GM12874 (cell line): ENCODE results near the gene SLC7A1.

Experiments
- TF ChIP-seq, protein P1 (sequence below): IDR thresholded peaks from 2 replicates; pipeline ENCODE4 v1.5.1; 2011; ENCODE audit warnings: low read depth, mild to moderate bottlenecking, control low read depth, low read length, moderate library complexity; ENCODE audit not compliant: insufficient read depth

The SLC7A1 gene

DNA sequence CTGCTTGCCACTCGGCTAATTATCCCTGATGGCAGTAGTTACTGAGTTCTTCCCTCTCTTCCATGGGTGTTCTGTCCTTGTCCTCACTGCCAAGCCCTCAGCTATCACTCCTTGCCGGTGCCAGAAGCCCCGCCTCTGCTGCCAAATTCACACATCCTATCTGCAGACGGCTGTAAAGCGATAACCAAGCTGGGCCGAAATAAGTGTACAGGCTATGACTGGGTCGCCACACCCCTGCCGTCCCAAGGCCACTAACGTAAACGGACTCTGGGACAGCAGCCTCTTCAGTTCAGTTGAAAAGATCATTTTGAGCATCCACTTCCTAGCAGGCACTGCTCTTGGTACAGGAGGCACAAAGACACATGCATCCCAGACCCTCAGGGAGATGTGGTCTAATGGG is 13.3 kb downstream of the SLC7A1 start:
- TF ChIP-seq, protein P1, sequence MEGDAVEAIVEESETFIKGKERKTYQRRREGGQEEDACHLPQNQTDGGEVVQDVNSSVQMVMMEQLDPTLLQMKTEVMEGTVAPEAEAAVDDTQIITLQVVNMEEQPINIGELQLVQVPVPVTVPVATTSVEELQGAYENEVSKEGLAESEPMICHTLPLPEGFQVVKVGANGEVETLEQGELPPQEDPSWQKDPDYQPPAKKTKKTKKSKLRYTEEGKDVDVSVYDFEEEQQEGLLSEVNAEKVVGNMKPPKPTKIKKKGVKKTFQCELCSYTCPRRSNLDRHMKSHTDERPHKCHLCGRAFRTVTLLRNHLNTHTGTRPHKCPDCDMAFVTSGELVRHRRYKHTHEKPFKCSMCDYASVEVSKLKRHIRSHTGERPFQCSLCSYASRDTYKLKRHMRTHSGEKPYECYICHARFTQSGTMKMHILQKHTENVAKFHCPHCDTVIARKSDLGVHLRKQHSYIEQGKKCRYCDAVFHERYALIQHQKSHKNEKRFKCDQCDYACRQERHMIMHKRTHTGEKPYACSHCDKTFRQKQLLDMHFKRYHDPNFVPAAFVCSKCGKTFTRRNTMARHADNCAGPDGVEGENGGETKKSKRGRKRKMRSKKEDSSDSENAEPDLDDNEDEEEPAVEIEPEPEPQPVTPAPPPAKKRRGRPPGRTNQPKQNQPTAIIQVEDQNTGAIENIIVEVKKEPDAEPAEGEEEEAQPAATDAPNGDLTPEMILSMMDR, result no peak

DNA sequence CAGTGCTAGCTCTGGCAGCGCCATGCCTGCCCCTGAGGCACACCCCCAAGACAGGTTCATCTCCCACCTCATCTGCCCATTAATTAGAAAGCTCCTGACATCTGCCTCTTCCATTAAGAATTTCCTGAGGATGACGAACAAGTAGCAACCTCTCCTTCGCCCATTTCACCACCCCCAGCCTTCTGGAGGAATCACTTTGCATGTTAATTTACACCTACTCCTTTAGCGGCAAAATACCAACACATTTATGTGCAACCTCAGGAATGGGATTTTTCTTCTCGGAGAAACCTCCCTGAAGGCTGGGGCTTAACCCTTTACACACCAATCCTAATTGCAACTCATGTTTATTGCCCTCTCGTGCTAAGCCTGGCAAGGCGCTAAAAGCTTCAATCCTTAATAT is 13.8 kb downstream of the SLC7A1 start:
- TF ChIP-seq, protein P1, result no peak

DNA sequence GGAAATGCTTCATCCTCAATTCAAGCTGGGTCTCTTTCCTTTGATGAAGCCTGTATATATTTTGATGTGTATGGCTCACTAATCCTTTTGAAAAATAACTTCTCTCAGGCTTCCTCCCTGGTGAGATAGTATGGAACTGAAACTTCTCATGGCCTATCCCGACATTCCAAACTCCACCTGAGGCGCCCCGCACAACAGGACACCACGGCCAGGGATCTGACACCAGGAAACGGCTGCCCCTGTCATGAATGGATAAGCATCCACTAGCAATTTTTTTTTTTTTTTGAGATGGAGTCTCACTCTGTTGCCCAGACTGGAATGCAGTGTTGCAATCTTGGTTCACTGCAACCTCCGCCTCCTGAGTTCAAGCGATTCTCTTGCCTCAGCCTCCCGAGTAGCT is 16.4 kb downstream of the SLC7A1 start:
- TF ChIP-seq, protein P1, result no peak

DNA sequence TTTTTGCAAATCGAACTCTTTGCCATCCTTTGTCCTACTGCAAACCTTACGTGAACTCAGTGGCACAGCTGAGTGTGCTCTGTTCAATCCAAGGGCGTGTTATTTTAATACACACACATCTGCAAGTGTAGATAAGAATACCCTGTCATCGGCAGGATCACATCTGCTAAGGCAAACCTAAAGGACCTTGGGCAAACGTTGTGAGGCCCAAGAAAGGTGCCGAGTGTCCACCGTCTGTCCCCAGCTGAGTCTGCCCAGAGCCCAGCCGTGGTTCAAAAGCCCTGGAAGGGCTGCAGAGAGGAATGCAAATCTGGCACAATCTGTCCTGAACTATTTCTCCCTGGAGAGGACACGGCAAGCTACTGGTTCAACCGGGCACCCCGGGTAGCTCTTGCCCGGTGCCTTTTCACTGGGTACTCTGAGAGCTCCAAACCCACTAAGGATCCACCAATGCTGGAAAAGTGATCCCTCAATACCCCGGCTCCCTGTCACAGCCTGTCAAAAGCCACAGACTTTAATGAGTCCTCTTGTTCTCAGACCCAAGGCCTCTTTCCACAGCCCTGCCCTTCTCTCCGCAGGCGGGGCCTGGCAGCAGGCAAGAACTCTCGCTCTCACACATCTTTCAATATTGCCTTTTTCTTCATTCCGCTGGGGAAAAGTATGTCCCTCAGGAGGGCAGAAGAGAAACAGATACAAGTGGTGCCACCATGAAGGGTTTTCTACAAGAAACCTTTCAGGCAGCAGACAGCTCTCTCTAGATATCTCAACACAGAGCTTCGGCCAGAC is 17.0 kb downstream of the SLC7A1 start:
- TF ChIP-seq, protein P1, result no peak

DNA sequence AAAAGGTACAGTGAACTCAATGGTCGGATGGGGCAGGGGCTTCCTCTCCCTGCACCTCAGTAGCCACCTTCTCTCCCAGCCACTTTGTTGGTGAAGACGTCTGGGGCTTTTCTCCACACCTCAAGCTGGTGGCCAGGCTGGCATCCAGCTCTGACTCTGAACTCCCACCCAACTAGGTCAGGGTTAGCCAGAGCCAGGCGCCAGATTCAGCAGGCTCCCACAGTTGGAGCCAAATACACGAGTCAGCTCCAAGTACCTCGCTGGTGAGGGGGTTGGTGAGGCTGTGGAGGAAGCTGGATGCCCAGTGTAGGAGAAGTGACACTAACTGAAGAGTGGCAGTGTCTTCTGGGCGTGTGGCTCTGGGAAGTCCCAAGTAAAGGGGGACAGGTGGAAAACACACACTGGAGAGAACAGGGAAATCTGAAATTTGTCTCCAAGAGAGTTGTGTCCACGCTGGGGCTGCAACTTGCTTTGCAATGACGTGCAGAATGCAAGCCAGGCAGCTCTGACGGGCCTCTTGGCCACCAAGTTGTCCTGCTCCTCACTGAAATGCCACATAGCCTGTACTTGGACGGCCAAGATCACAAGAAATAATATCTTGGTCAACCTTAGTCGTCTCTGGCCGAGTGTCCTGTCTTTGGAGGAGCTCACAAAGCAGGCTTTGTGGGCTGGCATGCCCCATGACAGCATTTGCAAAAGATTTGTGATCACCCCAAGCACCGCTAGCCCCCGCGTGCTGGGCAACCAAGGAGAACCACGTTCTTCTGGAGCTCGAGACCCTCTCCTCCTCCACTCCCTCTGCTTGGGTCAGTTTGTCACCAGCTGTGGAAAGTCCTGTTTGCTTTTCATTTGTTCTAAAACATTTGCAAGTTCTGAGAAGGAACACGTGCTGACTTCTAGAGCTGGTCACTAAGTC is 18.1 kb downstream of the SLC7A1 start:
- TF ChIP-seq, protein P1, result no peak

DNA sequence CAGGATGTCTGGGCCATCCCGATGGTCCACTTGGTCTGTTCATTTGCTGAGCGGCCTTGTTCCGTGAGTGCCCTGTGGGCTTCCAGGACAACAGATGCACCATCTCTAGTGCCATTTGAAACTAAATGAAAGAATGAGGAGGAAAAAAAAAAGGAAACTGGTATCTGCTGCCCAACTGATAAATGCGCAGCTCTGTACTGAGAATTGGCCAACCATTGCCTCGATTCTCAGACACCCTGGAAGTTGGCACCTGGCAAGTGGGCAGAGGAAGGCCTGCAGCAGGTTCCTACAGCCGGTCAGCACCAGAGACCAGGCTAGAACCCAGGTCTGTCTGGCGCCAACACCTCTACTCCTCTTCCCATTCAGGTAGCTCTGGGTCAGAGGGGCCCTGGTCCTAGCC is 18.9 kb downstream of the SLC7A1 start:
- TF ChIP-seq, protein P1, result no peak

DNA sequence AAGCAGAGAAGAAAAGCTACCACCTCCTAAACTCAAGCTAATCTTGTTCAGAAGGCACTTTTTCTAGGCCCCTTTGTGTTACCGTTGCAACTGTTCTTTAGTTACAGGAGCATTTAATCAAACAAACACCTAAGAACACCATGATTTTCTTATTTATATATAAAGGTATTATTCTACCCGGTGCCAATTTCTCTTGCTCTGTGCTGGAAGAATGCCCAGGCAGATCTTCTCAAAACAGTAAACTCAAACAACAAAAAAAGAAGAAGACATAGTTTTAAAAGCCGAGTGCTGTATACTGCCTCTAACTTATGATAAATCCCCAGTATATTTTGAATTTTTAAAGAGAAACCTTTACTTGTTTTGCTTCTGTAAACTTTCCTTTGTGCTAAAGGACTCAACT is 20.4 kb downstream of the SLC7A1 start:
- TF ChIP-seq, protein P1, result no peak
